T-helper 2 cell (primary cell): ENCODE results near the gene RIPPLY3.

Experiments used
- DNase-seq, 5 experiments: peaks; one replicate each; pipeline versions ENCODE4 v3.0.0 to v3.0.0-alpha.2; 2012 to 2022
- total RNA-seq, 2 donors: gene quantifications; one replicate each; lab custom pipeline; 2026; lab: John Stamatoyannopoulos, UW

Gene RIPPLY3
- total RNA-seq: 0 to 0.07 reads per million in 2 donors

DNA sequence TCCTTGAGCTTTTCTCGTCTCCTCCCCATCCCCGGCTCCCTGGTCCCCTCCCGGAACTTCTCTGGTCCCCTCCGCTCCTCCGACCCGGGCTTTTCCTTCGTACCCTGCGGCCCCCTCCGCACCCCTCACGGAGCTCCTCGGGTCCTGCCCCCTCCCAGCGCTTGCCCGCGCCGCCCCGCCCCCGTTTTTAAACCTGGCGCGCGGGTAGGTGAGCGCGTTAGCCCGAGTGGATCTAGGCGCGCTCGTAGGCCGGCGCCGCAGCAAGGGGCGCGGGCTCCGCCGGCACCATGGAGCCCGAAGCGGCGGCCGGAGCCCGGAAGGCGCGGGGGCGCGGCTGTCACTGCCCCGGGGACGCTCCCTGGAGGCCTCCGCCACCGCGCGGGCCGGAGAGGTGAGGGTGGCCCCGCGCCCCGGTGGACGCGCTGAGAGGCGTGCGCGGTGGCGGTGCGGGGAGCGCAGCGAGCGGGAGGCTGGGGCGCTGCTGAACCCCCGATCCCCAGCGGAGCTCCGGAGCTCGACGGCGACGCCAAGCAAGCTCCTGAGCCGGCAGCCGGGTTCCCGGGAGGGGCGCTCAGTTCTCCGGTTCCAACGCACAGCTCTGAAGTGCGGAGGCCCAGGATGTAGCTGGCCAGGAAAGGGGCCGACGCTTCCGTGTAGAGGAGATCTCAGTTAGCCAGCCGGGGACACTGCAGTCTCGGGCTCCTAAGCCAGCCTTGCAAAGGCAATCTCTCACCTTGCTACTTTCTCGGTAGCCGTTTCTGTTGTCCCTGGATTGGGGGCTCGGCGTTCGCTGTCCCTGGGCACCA, at the start of gene RIPPLY3:
RIPPLY3 (plus strand) TSS at position 217 of the 806 bp plus-strand sequence; CDS start at position 288, 71 bp downstream.
- DNase-seq: peak in 1 of 5 experiments; percentile 42

- peak in 1 of 5 experiments; percentile 25 for DNase-seq
Observed at GRCh38 chr21:36959020-36959835, 47.3 kb upstream of the RIPPLY3 start.

- no peak for DNase-seq
Observed at GRCh38 chr21:36960676-36961284, 45.7 kb upstream of the RIPPLY3 start.

DNA sequence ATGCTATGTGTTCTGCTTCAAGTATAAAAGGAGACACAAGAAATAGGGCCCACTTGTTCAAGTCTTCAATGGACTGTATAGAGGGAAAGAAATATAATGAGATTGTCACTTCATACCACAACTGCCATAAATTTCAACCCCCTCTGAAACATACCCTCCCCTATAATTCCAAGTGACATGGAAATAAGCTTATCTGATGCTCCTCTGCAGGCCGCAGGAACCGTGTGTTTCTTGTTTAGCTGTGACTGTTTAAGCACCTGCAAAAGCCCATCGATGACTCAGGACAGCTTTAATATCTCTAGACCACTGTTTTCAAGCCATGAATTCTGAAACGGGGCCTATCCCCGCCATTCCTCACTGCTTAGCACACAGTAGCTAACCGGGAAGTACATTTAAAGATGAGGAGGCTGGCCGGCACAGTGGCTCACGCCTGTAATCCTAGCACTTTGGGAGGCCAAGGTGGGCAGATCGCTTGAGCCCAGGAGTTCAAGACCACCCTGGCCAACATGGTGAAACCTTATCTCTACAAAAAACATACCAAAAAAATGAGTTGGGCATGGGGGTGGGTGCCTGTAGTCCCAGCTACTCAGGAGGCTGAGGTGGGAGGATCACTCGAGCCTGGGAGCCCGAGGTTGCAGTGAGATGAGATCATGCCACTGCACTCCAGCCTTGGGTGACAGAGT, 44.3 kb upstream of the RIPPLY3 start:
- no peak for DNase-seq

DNA sequence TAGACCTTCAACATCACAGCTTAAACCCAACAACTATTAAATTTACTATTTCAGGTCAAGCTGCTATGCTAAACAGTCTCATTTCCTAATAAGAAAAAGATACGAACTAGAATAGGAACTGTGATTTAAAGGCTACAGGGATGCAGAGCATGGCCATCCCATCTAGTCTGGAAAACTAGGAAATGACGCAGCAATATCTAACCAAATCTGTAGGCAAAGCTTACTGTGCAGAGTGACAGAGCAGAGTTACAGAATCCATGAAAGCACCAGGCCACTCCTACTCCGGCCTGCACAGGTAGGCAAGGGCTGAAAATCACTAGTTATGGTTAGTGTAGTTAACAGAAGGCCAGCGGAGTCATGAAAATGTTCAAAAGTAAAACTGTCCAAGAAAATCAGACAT, 42.1 kb upstream of the RIPPLY3 start:
- no peak for DNase-seq

- DNase-seq: no peak
Observed at GRCh38 chr21:36964827-36965719, 41.4 kb upstream of the RIPPLY3 start.

DNA sequence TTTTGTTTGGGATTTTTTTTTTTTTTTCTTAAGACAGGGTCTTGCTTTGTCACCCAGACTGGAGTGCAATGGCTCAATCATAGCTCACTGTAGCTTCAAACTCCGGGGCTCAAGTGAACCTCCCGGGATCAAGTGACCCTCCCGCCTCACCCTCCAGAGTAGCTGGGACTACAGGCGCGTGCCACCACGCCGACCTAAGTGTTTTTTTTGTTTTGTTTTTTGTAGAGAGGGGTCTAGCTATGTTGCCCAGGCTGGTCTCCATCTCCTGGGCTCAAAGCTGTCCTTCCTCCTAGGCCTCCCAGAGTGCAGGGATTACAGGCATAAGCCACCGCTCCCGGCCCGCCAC, 40.8 kb upstream of the RIPPLY3 start:
- no peak for DNase-seq

- DNase-seq: peak; percentile 52 to 87 (median 68)
Observed at GRCh38 chr21:36966066-36966820, 40.3 kb upstream of the RIPPLY3 start, which contains the start of gene HLCS. TSS of gene HLCS (minus strand) at chr21:36966669. CDS start at chr21:36966638, 31 bp downstream.

- DNase-seq: no peak
Observed at GRCh38 chr21:36966821-36967768, 39.4 kb upstream of the RIPPLY3 start.

DNA sequence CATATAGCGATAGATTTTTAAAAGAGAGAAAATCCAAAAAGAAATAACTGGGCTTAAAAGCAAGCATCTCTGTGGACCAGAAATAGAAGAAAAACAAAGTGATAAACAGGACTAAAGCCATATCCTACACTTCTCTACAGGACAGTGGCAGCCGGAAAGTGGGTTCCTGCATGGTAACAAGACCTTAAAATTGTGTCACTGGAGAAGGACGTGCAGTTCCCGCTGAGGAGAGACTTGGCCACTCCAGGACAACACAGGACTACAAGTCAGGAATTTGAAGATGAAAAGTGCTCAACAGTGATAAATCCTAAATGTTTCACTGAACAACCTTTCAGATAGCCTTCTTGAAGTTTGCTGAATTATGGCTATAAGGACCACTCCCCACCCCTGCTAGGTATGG, 38.1 kb upstream of the RIPPLY3 start:
- DNase-seq: no peak

GRCh38 chr21:36968976-36969375, 37.5 kb upstream of the RIPPLY3 start:
- no peak for DNase-seq

DNA sequence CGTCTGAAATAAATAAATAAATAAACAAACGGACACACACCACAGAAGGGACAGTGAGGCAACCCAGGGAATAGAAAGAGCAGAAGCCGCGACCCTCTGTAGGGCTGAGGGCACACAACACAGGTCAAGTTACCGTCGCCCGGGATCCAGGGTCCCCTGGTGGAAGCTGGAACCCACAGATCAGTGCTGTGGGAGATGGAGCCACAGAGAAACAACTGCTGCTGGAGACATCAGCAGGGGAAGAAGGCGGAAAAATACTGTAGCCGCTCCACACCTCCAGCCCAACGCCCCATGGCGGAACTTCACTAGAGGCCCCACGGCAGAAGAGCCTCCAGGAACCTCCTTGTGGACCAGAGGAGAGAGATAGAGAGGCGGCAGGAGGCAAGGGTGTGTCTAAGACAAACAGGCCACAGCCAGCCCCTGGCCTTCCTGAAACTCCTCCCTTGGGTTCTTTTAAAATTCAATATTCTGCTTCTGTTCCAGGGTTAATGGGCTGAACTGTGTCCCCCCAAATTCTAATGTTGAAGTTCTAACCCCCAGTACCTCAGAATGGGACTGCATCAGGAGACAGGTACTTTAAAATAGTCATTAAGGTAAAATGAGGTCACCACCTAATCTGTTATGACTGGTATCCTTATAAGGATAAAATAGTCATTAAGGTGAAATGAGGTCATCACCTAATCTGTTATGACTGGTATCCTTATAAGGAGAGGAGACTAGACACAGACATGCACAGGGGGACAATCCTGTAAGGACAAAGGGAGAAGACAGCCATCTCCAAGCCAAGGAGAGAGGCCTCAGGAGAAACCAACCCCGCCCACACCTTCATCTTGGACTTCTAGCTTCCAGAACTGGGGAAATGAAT, 32.3 kb upstream of the RIPPLY3 start:
- DNase-seq: peak in 1 of 5 experiments; percentile 30

DNA sequence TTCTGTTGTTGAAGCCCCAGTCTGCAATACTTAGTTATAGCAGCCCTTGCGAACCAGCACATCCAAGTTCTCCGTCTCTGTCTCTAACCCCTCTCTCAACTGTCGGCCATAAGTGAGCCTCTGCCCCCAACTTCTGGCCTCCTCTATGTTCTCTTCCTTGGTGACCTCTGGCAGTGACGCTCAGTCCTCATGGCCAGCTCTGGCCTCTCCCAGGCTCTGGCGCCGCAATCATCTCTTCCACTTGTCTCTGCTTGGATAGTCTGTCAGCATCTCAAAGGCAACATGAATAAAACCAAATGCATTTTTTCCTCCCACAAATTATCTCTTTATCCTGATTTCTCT, 31.7 kb upstream of the RIPPLY3 start:
- DNase-seq: no peak

- DNase-seq: no peak
Observed at GRCh38 chr21:36976228-36976861, 30.2 kb upstream of the RIPPLY3 start.

DNA sequence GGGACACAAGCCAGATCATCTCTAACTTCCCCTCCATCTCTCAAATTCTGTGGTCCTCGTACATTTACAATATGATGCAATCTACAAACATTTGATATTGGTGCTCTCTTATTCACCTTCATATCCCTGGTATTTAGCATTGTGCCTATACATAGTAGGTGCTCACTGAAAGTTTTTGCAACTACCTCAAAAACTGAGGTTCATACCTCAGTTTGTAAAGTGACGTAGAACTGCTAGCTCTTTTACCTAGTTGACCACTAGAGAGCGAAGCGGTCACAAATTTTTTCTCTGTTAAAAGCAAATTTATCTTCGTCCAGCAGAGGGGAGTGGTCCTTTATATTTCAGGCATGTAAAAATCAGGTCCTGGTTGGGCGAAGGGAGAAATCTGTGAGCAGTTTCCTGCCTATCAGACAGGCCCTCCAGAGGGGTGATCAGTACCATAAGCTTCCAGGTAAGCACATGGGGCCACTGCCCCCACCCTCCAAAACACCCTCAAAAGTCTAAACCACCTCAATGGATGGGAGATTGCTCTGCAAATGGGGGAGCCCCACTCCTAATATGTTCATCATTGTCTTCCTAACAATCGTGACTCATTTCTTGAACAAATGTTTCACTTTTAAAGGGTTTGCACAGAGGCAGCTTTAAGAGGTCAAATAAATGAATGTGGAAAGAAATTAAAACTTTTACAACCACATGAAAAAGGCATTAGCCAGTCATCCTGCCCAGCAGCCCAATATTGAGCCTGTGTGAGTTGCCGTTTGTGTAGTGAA, 29.4 kb upstream of the RIPPLY3 start:
- peak in 2 of 5 experiments; percentile 29 to 71 for DNase-seq

- DNase-seq: no peak
Observed at GRCh38 chr21:36980280-36981048, 26.0 kb upstream of the RIPPLY3 start.

DNA sequence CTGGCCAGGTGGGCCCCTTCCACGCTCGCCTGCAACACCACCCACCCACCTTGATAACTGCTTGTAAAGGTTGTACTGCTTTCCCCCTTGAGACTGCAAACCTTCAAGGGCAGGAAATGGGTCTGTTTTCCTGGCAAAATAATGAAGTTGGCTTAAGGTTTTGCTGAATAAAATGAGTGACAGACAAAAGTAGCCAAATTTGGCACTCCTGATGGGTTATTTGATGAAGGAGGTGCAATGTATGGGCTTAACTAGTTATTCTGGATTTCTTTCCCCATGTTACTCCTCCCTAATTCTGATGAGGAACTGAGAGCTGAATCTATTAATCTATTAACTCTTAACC, 25.5 kb upstream of the RIPPLY3 start:
- no peak for DNase-seq
